ENCODE results near the gene ZNF70. TPM values are rescaled to one million over a fixed set of nuclear protein-coding genes. Genes with fewer than 3 reads are reported as not detected.

The ZNF70 gene
- total RNA-seq, 1 experiment from 2014 or later, result 4.3 TPM

GRCh38 chr22:23783265-23784150, 32.6 kb upstream of the ZNF70 start:
- Histone ChIP-seq H3K9me3 (replicated peaks) (no peaks in the 10 kb centered on the region), H3K36me3 (peaks cover 12% of the 10 kb centered on the region), H3K4me1 (replicated peaks) (peaks cover 50% of the 10 kb centered on the region), H3K27ac (no peak overlapping the region), H3K4me3 (no peak overlapping the region), H3K27me3 (replicated peaks) (no peaks in the 10 kb centered on the region)
- DNase-seq (ENCODE audit: low read depth in 1 of 2, low spot score in 2 of 2), result no peak

- Histone ChIP-seq H3K27ac (no peak overlapping the region), H3K36me3 (peaks cover 6% of the 10 kb centered on the region), H3K4me3 (no peak overlapping the region), H3K4me1 (replicated peaks) (peaks cover 42% of the 10 kb centered on the region), H3K27me3 (replicated peaks) (no peaks in the 10 kb centered on the region), H3K9me3 (replicated peaks) (no peaks in the 10 kb centered on the region)
- DNase-seq (ENCODE audit: low read depth in 1 of 2, low spot score in 2 of 2), result no peak
Measured at GRCh38 chr22:23782703-23783102, 31.8 kb upstream of the ZNF70 start.

DNA sequence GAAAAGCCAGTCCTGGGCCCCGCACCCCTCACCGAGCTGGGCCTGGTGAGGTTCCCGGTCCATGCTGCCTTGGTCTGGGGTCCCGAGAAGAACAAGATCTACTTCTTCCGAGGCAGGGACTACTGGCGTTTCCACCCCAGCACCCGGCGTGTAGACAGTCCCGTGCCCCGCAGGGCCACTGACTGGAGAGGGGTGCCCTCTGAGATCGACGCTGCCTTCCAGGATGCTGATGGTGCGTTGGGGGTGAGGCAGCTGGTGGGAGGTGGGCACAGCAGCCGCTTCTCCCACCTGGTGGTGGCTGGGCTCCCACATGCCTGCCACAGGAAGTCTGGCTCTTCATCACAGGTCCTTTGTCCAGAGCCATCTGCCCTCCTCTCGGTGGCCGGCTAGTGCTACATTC, 31.3 kb upstream of the ZNF70 start:
- H3K27ac ChIP-seq, result no peak overlapping the region
- no peak overlapping the region for H3K4me3 ChIP-seq
- no peaks in the 10 kb centered on the region for H3K9me3 ChIP-seq (replicated peaks)
- peaks cover 41% of the 10 kb centered on the region for H3K4me1 ChIP-seq (replicated peaks)
- no peaks in the 10 kb centered on the region for H3K27me3 ChIP-seq (replicated peaks)
- no peak for DNase-seq (ENCODE audit: low read depth in 1 of 2, low spot score in 2 of 2)
- H3K36me3 ChIP-seq, result peaks cover 3% of the 10 kb centered on the region

DNA sequence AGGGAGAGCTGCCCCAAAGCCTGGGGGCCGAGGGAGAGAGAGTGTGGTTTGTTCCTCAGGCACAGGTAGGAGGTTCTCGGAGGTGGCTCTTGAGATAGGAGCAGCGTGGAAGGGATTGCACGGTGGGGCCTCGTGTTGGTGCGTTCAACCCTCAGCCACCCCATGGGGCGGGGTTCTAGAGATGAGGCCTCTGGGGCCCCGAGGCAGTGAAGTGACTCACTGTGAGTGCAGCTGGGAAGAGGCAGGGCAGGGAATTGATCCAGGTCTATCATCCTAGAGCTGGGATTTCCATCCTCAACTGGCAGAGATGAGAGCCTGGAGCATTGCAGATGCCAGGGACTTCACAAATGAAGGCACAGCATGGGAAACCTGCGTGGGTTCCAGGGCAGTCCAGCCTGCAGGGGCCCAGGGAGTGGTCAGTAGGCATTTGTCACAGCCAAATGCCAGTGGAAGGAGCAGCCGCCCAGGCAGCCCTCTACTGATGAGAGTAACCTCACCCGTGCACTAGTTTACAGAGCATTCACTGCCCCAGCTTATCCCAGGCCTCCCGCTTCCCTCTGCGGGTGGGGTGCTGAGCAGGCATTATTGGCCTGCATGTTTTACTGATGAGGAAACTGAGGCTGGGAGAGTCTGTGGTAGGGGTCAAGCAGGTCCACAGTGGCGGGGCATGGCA, 30.7 kb upstream of the ZNF70 start:
- Histone ChIP-seq H3K27ac (no peak overlapping the region), H3K27me3 (replicated peaks) (no peaks in the 10 kb centered on the region), H3K4me3 (no peak overlapping the region), H3K36me3 (no peaks in the 10 kb centered on the region), H3K9me3 (replicated peaks) (no peaks in the 10 kb centered on the region), H3K4me1 (replicated peaks) (peaks cover 41% of the 10 kb centered on the region)
- DNase-seq (ENCODE audit: low read depth in 1 of 2, low spot score in 2 of 2), result peak in 1 of 2 experiments; percentile 46

DNA sequence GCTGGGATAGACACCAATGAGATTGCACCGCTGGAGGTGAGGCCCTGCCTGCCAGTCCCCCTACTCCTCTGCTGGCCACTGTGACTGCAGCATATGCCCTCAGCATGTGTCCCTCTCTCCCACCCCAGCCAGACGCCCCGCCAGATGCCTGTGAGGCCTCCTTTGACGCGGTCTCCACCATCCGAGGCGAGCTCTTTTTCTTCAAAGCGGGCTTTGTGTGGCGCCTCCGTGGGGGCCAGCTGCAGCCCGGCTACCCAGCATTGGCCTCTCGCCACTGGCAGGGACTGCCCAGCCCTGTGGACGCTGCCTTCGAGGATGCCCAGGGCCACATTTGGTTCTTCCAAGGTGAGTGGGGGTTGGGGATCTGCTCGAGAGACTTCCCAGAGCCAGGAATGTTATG, 30.2 kb upstream of the ZNF70 start:
- Histone ChIP-seq H3K36me3 (no peaks in the 10 kb centered on the region), H3K4me3 (no peak overlapping the region), H3K27me3 (replicated peaks) (no peaks in the 10 kb centered on the region), H3K4me1 (replicated peaks) (peaks cover 36% of the 10 kb centered on the region), H3K9me3 (replicated peaks) (no peaks in the 10 kb centered on the region), H3K27ac (no peak overlapping the region)
- no peak for DNase-seq (ENCODE audit: low read depth in 1 of 2, low spot score in 2 of 2)

DNA sequence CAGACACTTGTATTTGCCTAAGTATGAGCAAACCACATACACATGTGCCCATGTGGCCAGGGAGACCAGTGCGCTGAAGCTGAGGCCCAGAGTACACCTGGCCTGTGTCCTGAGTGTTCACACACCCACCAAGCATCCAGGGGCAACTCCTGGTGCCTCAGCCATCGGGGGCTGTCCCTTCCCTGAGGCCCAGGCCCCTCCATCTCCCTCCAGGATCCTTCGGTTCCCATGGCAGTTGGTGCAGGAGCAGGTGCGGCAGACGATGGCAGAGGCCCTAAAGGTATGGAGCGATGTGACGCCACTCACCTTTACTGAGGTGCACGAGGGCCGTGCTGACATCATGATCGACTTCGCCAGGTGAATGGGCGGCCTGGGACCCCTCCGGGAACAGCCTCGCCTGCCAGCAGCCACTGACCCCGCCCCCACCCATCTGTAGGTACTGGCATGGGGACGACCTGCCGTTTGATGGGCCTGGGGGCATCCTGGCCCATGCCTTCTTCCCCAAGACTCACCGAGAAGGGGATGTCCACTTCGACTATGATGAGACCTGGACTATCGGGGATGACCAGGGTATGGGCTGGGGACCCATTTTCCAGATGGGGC, 29.3 kb upstream of the ZNF70 start:
- Histone ChIP-seq H3K27ac (no peak overlapping the region), H3K27me3 (replicated peaks) (no peaks in the 10 kb centered on the region)
- peak in 1 of 2 experiments; percentile 44 for DNase-seq (ENCODE audit: low read depth in 1 of 2, low spot score in 2 of 2)

DNA sequence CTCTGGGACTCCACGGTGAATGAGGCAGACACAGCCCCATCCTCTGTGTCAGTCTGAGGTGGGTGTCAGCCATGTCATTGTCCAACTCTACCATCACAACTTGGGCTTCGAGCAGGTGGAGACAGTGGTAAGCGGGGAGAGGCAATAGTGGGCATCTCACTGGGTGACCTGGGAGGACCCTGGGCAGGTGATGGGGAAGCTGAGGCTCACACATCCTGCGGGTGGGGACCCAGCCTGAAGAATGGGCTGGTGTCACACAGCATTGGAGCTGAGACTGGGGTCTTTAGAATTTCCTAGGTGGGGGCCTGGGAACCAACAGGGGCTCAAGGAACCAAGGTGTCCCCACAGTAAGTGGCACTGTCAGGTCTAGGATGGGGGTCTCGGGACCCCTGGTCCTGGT, 28.8 kb upstream of the ZNF70 start:
- H3K27me3 ChIP-seq (replicated peaks), result no peaks in the 10 kb centered on the region
- H3K9me3 ChIP-seq (replicated peaks), result no peaks in the 10 kb centered on the region
- no peaks in the 10 kb centered on the region for H3K36me3 ChIP-seq
- peaks cover 32% of the 10 kb centered on the region for H3K4me1 ChIP-seq (replicated peaks)
- no peak for DNase-seq (ENCODE audit: low read depth in 1 of 2, low spot score in 2 of 2)
- H3K4me3 ChIP-seq, result no peak overlapping the region
- no peak overlapping the region for H3K27ac ChIP-seq

More for the DNA sequence above, 29.3 kb upstream of the ZNF70 start:
- peaks cover 29% of the 10 kb centered on the region for H3K4me1 ChIP-seq (replicated peaks)
- no peaks in the 10 kb centered on the region for H3K36me3 ChIP-seq
- H3K9me3 ChIP-seq (replicated peaks), result no peaks in the 10 kb centered on the region
- H3K4me3 ChIP-seq, result no peak overlapping the region

DNA sequence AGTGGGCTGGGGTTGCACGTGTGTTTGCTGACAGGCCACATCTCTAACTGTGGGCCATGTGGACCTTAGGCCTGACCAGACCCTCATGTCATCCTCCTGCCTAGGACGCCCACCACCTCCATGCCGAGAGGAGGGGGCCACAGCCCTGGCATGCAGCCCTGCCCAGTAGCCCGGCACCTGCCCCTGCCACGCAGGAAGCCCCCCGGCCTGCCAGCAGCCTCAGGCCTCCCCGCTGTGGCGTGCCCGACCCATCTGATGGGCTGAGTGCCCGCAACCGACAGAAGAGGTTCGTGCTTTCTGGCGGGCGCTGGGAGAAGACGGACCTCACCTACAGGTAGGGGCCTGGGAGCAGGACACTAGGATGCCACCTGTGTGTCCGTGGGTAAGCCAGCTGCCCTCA, 28.2 kb upstream of the ZNF70 start:
- H3K4me1 ChIP-seq (replicated peaks), result peaks cover 32% of the 10 kb centered on the region
- DNase-seq (ENCODE audit: low read depth in 1 of 2, low spot score in 2 of 2), result peak in 1 of 2 experiments; percentile 43
- no peak overlapping the region for H3K4me3 ChIP-seq
- H3K27ac ChIP-seq, result no peak overlapping the region
- no peaks in the 10 kb centered on the region for H3K27me3 ChIP-seq (replicated peaks)
- H3K9me3 ChIP-seq (replicated peaks), result no peaks in the 10 kb centered on the region
- H3K36me3 ChIP-seq, result no peaks in the 10 kb centered on the region

GRCh38 chr22:23778577-23778900, 27.6 kb upstream of the ZNF70 start:
- no peak for DNase-seq (ENCODE audit: low read depth in 1 of 2, low spot score in 2 of 2)
- H3K27ac ChIP-seq, result no peak overlapping the region
- H3K4me3 ChIP-seq, result no peak overlapping the region
- peaks cover 29% of the 10 kb centered on the region for H3K4me1 ChIP-seq (replicated peaks)
- no peaks in the 10 kb centered on the region for H3K27me3 ChIP-seq (replicated peaks)
- no peaks in the 10 kb centered on the region for H3K9me3 ChIP-seq (replicated peaks)
- H3K36me3 ChIP-seq, result no peaks in the 10 kb centered on the region

GRCh38 chr22:23777776-23778576, 27.1 kb upstream of the ZNF70 start:
- DNase-seq (ENCODE audit: low read depth in 1 of 2, low spot score in 2 of 2), result no peak
- H3K4me3 ChIP-seq, result no peak overlapping the region
- H3K27me3 ChIP-seq (replicated peaks), result no peaks in the 10 kb centered on the region
- H3K27ac ChIP-seq, result no peak overlapping the region
- H3K9me3 ChIP-seq (replicated peaks), result no peaks in the 10 kb centered on the region
- no peaks in the 10 kb centered on the region for H3K36me3 ChIP-seq
- peaks cover 32% of the 10 kb centered on the region for H3K4me1 ChIP-seq (replicated peaks)

- Histone ChIP-seq H3K27ac (no peak overlapping the region), H3K4me1 (replicated peaks) (peaks cover 40% of the 10 kb centered on the region), H3K9me3 (replicated peaks) (no peaks in the 10 kb centered on the region), H3K36me3 (no peaks in the 10 kb centered on the region), H3K4me3 (no peak overlapping the region), H3K27me3 (replicated peaks) (no peaks in the 10 kb centered on the region)
- no peak for DNase-seq (ENCODE audit: low read depth in 1 of 2, low spot score in 2 of 2)
Measured at GRCh38 chr22:23775779-23776375, 25.0 kb upstream of the ZNF70 start.

DNA sequence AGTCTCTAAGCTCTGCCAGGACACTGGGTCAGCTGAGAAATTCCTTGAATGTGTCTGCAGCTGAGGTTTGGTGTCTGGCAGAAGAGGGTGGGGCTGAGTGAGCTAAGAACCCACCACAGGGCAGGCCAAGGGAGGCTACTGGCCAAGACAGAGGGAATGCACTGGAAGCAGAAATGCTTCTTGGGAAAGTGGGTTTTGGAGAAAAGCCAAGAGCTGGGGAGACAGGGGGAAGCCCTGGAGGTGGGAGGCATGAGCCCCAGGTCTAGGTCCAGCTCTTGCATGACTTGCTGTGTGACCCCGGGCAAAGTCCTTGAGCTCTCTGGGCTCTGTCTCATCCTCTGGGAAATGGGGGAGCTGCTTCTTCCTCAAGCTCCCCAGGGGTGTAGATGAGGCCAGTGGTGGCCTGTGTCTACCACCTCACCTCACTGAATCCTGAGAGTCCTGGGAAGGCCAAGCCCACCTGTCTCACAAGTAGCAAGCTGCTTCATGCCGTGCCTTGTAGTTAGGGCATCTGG, 24.1 kb upstream of the ZNF70 start:
- Histone ChIP-seq H3K27ac (no peak overlapping the region), H3K4me3 (no peak overlapping the region), H3K36me3 (no peaks in the 10 kb centered on the region), H3K9me3 (replicated peaks) (no peaks in the 10 kb centered on the region), H3K4me1 (replicated peaks) (peaks cover 49% of the 10 kb centered on the region), H3K27me3 (replicated peaks) (no peaks in the 10 kb centered on the region)
- DNase-seq (ENCODE audit: low read depth in 1 of 2, low spot score in 2 of 2), result peak in 1 of 2 experiments; percentile 26

Data from SJSA1 (cell line).